Tibial nerve (tissue), 4 donors: Measurements from ENCODE around the gene NUP88. TPM values are rescaled to one million over a fixed set of nuclear protein-coding genes. Genes with fewer than 3 reads are reported as not detected.
A peak's percentile ranks its signal among the peaks of the same experiment; 100 is the strongest.

ENCODE experiments used
- DNase-seq, 2 donors: peaks; one replicate each; pipeline ENCODE4 v3.0.0-alpha.2; 2019; ENCODE audit warnings: low spot score in 2 of 2
- H3K27ac ChIP-seq, 4 donors: fragments of 200-600 bp; sonication (generic) in 3 of 4; one replicate each; pipeline ENCODE4 v1.5.1; 2017 to 2019; ENCODE audit warnings: mild to moderate bottlenecking in 1 of 4
- H3K27me3 ChIP-seq, 2 donors: fragments of 200-600 bp; sonication (generic) in 1 of 2; one replicate each; pipeline versions ENCODE4 v1.5.1 to v1.6.0; 2017 to 2019
- H3K36me3 ChIP-seq, 3 donors: fragments of 200-600 bp; sonication (generic); one replicate each; pipeline ENCODE4 v1.5.1; 2018 to 2019
- H3K4me1 ChIP-seq, 4 donors: fragments of 200-600 bp; sonication (generic) in 3 of 4; one replicate each; pipeline ENCODE4 v1.5.1; 2017 to 2019
- H3K4me3 ChIP-seq, 4 donors: fragments of 200-600 bp; sonication (generic) in 3 of 4; one replicate each; pipeline ENCODE4 v1.5.1; 2017 to 2019; ENCODE audit warnings: mild to moderate bottlenecking in 1 of 4, moderate library complexity in 1 of 4
- H3K9me3 ChIP-seq, 4 donors: fragments of 200-600 bp; sonication (generic) in 3 of 4; one replicate each; pipeline ENCODE4 v1.5.1; 2017 to 2019
- CTCF ChIP-seq, 5 experiments: fragments of 200-600 bp in 3 of 5; fragments of 450-650 bp in 2 of 5; sonication (generic) in 3 of 5; IDR thresholded peaks; one replicate each; pipeline ENCODE4 v1.5.1; 2016 to 2019; ENCODE audit warnings: antibody characterized with exemption in 5 of 5, mild to moderate bottlenecking in 3 of 5, moderate library complexity in 2 of 5
- EP300 ChIP-seq, 2 donors: sonication (generic); formaldehyde crosslinking; IDR thresholded peaks; one replicate each; pipeline ENCODE4 v1.6.1; 2017; ENCODE audit warnings: antibody characterized with exemption in 2 of 2, mild to moderate bottlenecking in 1 of 2
- POLR2A ChIP-seq, 2 donors: fragments of 450-650 bp; IDR thresholded peaks; one replicate each; pipeline ENCODE4 v1.6.1; 2017; ENCODE audit warnings: antibody characterized with exemption in 2 of 2, mild to moderate bottlenecking in 2 of 2, moderate library complexity in 2 of 2
- WGBS, 2 donors: methylation state at CpG; one replicate each; pipeline ENCODE4 v1.1.5; 2018; 5-methylcytosine and 5-hydroxymethylcytosine counted together
- total RNA-seq, 4 donors: library from RNA; depleted of rRNA; stranded (reverse); fragments of >200 nt; gene quantifications; one replicate each; pipeline ENCODE4 v1.1.0, GENCODE V29; 2016

Gene NUP88
- total RNA-seq, 4 donors from 2014 or later, result 56.2 to 91.5 (median 75.2) TPM

- Histone ChIP-seq H3K27me3 (no peaks in the 10 kb centered on the region), H3K4me1 (peaks cover 0 to 3% (median 0%) of the 10 kb centered on the region in 4 donors), H3K27ac (no peak overlapping the region), H3K36me3 (peaks cover 0 to 76% (median 6%) of the 10 kb centered on the region in 3 donors), H3K9me3 (no peaks in the 10 kb centered on the region), H3K4me3 (no peak overlapping the region)
- 91% methylated on average over 6 of the region's 6 CpGs for WGBS, 2 donors
- no peak for DNase-seq
- no peak for TF ChIP-seq POLR2A (IDR thresholded peaks at IDR 0.05)
- no peak for TF ChIP-seq EP300 (IDR thresholded peaks at IDR 0.05)
- TF ChIP-seq CTCF (IDR thresholded peaks at IDR 0.05), result no peak
Observed at GRCh38 chr17:5365831-5366230, 53.6 kb downstream of the NUP88 start.

GRCh38 chr17:5364696-5365095 is 54.8 kb downstream of the NUP88 start:
- H3K27me3 ChIP-seq, result no peaks in the 10 kb centered on the region
- DNase-seq, result no peak
- no peaks in the 10 kb centered on the region for H3K9me3 ChIP-seq
- H3K27ac ChIP-seq, result peak overlapping the region in 1 of 4 donors; percentile 54
- no peak overlapping the region for H3K4me3 ChIP-seq
- H3K36me3 ChIP-seq, result peaks cover 0 to 76% (median 6%) of the 10 kb centered on the region in 3 donors
- H3K4me1 ChIP-seq, result peaks cover 0 to 3% (median 0%) of the 10 kb centered on the region in 4 donors
- TF ChIP-seq POLR2A (IDR thresholded peaks at IDR 0.05), result no peak
- TF ChIP-seq CTCF (IDR thresholded peaks at IDR 0.05), result no peak
- no peak for TF ChIP-seq EP300 (IDR thresholded peaks at IDR 0.05)

GRCh38 chr17:5364156-5364555 is 55.3 kb downstream of the NUP88 start:
- H3K27ac ChIP-seq, result peak overlapping the region in 2 of 4 donors; percentile 34 to 65
- TF ChIP-seq CTCF (IDR thresholded peaks at IDR 0.05), result no peak
- no peak for TF ChIP-seq EP300 (IDR thresholded peaks at IDR 0.05)
- no peak for TF ChIP-seq POLR2A (IDR thresholded peaks at IDR 0.05)
- DNase-seq, result no peak
- peaks cover 0 to 75% (median 6%) of the 10 kb centered on the region in 3 donors for H3K36me3 ChIP-seq
- H3K4me1 ChIP-seq, result peaks cover 0 to 3% (median 0%) of the 10 kb centered on the region in 4 donors
- no peak overlapping the region for H3K4me3 ChIP-seq
- 81% methylated on average over 6 of the region's 6 CpGs for WGBS, 2 donors
- H3K27me3 ChIP-seq, result no peaks in the 10 kb centered on the region
- H3K9me3 ChIP-seq, result no peaks in the 10 kb centered on the region

GRCh38 chr17:5362162-5362811 is 57.2 kb downstream of the NUP88 start:
- WGBS, 2 donors, result 73 to 75% methylated on average over 7 of the region's 7 CpGs

More at GRCh38 chr17:5362162-5362811, 57.2 kb downstream of the NUP88 start:
- TF ChIP-seq CTCF (IDR thresholded peaks at IDR 0.05), result no peak
- TF ChIP-seq POLR2A (IDR thresholded peaks at IDR 0.05), result no peak
- no peak for TF ChIP-seq EP300 (IDR thresholded peaks at IDR 0.05)
- Histone ChIP-seq H3K27ac (no peak overlapping the region), H3K4me1 (peaks cover 0 to 3% (median 0%) of the 10 kb centered on the region in 4 donors), H3K9me3 (no peaks in the 10 kb centered on the region), H3K36me3 (peaks cover 0 to 78% (median 15%) of the 10 kb centered on the region in 3 donors), H3K4me3 (no peak overlapping the region), H3K27me3 (no peaks in the 10 kb centered on the region)
- no peak for DNase-seq
